T-helper 22 cell (primary cell): ENCODE data around the gene ZNF319.

ENCODE experiments used
- DNase-seq: peaks from one replicate; pipeline ENCODE4 v3.0.0-alpha.2; 2020; ENCODE audit warnings: low read depth

The ZNF319 gene

DNA sequence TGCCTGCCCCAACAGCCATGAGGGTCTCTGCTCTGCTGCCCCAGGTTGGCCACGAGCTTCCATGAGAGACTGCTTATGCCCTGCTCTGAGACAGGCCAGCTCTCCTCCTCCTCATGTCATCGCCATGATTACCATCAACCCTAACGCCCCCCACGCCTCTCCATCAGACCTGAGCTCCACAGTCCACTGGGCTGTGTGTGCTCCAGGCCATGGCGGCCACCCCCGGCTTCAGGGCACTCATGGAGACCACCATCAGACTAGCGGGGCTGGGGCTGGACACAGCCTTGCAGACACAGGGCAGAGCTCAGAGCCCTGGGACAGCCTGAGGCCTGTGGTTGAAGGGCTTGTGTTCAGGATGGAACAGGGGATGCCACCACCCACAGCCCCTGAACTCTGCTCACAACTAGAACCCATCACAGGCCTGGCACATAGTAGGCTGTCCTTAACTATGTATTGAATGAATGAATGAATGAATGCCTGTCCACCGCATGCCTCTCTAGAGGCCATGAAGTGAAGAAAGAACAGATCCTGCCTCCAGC lies 44.1 kb downstream of the ZNF319 start:
- DNase-seq, result no peak

DNA sequence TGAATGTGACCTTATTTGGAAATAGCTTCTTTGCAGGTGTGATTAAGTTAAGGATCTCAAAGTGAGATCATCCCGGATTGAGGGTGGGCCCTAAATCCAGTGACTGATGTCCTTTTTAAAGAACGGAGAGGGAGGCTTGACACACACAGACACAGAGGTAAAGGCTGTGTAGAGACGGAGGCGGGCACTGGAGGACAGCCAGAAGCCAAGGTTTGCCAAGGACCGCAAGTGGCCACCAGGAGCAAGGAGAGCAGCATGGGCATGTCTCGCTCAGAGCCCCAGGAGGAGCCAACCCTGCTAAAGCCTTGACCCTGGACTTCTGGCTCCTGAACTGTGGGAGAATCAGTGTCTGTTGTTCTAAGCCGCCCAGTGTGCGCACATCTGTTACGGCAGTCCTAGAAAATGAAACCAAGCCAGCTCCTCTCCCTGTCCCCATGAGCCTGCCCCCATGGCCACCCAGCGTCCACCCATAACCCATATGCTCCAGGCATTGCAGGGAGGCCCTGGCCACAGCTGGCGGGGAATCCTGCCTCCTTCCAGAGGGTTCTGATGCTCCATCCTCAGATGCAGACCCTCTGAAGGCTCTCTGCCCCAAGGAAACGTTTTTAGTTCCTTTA lies 44.8 kb downstream of the ZNF319 start:
- DNase-seq, result no peak

DNA sequence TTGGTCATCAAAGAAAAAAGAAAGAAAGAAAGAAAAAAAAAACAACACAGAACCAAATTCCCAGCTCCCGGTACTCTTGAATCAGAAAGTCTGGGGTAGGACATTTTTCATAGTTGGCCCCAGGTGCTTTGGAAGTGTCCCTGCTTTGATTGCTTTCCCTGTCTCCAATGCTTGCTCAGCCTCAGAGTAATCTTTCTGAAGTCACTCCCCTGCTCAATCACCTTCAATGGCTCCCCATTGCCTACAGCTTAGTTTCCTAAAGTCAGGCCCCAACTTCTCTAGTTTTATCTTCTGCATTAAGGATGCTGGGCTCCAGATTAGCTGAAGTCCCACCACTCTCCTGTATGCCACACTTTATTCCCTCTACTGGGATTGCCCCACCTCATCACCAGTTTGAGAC lies 46.6 kb downstream of the ZNF319 start:
- DNase-seq, result no peak

DNA sequence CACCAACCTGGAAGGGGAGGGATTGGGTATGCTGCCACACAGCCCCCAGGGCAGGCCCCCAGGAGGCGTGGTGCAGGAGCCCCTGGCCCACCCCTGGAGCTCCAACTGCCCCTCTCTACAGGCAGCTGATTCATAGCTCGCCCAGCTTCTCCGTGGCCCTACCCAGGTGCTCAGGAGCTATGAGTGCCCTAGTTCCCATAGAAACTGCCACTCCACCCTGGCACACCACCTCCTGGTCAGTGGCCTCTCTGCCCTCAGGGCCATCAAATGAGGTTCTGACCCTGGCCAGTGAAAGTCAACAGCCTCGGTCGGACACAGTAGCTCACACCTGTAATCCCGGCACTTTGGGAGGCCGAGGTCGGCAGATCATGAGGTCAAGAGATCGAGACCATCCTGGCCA lies 47.6 kb downstream of the ZNF319 start:
- no peak for DNase-seq

DNA sequence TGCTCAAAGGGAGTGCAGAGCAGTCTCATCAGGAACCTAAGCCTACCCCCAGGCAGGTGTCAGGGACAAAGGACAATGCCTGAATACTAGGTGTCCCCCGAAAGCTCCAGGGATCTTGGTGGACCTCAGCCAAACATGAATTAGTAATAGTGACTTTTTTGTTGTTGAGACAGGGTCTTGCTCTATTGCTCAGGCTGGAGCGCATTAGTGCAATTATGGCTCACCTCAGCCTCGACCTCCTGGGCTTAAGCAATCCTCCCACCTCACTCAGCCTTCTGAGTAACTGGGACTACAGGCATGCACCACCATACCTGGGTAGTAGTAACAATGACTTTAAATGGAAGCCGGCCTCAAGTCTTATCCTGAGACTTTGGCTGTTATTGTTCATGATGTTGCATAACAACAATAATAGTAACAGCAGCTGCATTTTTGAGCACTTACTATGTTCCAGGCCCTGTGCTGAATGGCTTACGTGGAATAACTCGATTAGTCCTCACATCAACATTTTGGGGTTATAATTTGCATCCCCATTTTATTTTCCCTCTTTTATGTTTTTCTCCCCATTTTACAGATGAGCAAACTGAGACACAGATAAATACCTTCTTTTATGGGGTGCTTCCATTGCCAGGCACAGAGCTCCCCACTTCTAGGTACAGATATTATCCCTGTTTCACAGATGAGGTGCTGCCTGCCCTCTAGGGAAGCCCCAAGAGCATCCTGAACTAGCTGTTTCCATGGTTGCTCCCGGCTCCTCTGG lies 49.1 kb downstream of the ZNF319 start:
- DNase-seq, result no peak

DNA sequence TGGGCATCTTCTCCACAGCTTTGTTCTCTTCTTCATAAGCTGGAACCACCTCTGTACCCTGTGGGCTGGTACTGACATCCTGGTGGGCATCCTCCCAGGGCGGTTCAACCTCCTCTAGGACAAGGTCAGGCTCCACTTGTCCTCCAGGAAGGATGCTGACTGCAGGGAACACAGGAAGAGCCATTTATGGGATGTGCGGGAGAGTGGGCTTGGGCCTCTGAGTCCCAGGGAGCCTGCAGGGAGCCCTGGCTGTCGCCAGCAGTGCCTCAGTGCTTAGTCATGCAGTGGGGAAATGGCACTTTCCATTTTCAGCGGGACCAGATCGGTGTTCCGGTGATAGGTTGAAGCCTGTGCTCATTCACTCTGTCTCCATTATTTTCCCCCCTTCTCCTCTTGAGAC lies 50.1 kb downstream of the ZNF319 start:
- no peak for DNase-seq

DNA sequence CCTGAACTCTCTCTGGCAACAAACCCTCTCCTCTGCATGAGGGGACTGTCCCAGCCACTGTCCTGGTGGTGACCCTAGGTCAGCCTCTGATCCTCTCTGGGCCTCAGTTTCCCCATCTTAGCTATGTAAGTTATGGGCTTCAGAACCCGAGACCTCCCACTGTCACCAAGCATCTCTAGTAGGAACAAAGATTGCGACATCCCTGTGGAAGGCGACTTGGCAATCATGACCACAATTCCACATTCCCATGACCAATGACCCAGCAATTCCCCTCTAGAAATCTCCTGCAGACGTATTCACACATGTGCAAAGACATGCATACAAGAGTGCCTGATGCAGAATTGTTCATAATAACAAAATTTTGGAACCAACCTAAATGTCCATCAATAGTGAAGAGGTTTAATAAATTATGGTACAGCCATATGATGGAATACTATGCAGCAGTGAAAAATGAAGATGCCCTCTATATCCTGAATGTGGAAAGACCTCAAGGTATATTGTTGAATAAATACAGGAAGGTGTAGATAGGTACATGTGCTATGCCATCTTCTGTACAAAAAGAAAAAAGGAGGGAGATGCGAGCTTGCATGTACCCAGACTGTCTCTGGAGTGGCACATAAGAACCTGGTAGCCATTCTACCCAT lies 50.8 kb downstream of the ZNF319 start:
- DNase-seq, result no peak

DNA sequence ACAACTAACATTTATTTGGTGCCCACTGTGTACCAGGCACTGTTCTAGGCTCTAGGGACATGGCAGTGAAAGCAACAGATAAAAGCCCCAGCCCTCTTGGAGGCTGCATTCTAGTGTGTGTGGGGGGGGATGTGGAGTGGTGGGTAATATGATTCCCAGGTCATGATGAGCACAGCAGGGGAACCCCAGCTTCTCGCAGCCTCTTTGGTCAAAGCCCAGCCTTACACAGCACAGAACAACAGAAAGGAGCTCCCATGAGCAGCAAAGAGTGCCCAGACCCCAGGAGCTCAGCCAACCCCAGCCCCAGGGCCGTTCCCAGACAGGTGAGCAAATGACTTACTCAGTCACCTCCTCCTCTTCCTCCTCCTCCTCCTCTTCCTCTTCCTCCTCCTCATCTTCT lies 51.5 kb downstream of the ZNF319 start:
- DNase-seq, result no peak

DNA sequence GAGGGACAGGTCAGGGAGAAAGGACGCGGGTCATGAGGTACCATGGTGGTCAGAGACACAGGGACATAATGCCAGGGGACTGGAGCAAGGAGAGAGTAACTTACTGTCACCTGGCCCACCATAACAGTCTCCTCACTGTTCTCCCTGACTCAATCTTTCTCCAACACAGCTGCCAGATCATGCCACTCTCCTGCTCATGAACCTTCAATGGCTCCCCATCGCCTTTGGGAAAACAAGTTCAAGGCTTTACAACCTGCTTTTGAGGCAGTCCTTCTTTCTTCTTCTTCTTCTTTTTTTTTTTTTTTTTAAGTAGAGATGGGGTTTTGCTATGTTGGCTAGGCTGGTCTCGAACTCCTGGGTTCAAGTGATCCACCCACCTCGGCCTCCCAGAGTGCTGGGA lies 52.4 kb downstream of the ZNF319 start:
- no peak for DNase-seq

DNA sequence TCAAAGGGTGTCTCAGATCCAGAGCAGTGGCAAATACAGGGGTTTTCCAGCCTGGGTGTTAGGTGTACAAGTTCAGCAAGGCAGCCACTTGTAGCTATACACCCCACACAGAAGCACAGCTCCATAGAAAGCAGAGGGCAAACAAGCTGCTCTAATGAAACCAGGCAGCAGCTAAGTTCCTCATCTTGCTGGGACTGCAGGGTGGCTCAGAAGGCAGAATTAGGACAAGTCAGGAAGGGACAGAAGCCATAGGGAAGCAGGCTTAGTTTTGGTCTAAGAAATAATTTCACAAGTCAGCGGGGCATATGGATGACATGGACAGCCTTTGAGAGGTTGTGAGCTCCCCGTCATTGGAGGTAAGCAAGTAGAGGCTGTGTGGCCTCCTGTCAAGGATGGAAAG lies 53.2 kb downstream of the ZNF319 start:
- no peak for DNase-seq

DNA sequence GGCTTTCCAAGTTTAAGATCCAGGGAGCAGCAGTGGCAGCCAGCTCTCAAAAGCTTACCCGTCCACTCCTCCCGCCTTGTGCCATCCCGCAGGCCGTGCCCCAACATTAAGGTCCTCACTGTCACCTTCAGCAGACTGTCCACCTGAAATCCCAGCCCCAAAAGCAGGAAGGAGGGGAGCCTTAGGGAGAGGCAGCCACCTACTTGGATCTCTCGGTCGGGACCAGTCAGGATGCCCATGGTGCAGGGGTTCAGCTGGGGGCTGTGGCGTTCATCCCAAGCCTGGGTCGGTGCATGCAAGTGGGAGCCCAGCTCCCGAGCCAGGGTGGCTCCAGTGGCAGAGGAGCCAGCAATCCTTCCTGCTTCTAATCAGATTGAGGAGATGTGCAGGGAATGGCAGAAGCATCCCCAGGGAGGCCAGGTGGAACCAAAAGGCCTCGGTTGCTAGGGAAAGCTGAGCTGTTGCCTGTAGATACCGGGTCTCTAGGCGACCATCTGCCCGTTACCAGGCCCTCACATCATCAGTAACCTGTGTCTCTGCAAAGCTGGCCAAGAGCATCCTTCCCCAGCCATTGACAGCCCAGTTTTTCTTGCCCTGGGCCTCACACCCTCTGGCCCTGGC lies 54.2 kb downstream of the ZNF319 start:
- no peak for DNase-seq

DNA sequence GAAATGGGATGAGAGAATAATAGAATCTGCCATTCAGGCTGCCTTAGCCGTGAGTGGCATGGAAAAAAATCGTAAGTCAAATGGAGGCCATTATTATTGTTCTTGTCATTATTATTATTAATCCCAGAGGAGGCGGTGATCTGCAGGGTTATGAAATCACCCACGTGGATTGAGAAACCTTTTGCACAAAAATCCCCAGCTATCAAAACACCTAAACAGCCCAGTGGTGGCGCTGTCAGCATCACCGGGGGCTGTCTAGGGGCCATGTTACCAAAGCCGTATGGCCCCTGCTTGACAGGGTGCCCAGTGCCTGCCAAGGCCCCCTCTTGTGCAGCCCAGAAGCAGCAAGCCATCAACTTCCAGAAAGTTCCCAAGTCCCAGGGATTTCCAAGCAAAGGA lies 54.7 kb downstream of the ZNF319 start:
- no peak for DNase-seq

DNA sequence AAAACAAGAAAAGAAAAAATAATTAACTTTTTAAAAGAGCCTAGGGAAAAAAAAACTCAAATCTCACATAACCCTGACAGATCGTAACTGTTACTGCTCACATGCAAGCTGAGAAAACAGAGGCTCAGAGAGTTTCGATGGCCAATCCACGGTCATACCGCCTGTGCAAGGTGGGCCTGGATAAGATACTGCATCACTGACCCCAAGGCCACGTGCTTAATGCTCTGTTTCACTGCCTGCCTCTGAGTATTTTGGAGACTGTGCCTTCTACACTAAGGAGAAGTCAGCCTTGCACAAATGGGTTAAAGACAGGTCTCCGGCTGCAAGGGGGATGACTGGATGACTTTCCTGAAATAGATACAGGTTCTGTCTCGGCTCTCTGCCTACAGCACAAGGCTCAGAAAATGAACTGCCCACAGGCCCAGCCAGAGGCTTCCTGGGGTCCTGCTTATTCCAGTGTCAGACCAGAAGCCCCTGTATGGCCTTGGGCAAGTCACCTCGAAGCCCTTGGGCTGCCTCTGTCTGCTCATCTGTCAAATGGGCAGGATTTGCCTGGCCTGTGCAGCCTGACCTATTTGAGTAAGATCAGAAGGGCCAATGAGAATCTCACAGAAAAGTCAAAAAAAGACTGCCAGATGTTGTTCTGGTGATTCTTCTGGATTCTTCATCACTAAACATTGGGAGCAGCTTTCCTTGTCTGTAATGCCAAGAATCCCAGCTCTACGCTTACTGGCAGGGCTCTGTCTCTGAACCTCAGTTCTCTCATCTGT lies 55.3 kb downstream of the ZNF319 start:
- no peak for DNase-seq
